Measurements from ENCODE around the gene RAMP2.
A peak's percentile ranks its signal among the peaks of the same experiment; 100 is the strongest.
"Not testable (repeated sequence)": the region's sequence is repeated elsewhere in the genome, so short reads cannot be mapped to it uniquely, and the experiment has no call there.

The RAMP2 gene

DNA sequence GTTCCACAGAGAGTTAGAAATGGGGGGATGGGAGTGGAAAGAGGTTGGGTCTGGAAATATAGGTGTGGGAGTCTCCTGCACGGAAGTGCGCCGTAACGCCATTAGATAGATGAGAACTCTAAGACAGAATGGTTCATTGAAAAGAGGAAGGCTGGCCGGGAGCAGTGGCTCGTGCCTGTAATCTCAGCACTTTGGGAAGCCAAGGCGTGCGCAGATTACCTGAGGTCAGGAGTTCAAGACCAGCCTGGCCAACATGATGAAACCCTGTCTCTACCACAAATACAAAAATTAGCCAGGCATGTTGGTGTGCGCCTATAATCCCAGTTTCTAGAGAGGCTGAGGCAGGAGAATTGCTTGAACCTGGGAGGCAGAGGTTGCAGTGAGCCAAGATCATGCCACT is 7.0 kb downstream of the RAMP2 start:
- FAIRE-seq, result not testable (repeated sequence)

DNA sequence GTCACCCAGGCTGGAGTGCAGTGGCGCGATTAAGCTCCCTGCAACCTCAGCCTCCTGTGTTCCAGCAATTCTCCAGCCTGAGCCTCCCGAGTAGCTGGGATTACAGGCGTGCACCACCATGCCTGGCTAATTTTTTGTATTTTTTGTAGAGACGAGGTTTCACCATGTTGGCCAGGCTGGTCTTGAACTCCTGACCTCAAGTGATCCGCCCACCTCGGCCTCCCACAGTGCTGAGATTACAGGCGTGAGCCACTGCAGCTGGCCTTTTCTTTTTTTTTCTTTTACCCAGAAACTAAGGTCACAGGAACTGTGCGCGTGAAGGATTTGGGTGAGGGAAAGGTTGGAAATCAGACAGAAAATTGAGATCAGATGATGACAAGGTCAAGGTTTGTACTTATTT is 8.9 kb downstream of the RAMP2 start:
- FAIRE-seq; DNase-seq (ENCODE audit: low spot score): not testable (repeated sequence)

More for the DNA sequence above, 7.0 kb downstream of the RAMP2 start:
- DNase-seq (ENCODE audit: low spot score), result not testable (repeated sequence)

DNA sequence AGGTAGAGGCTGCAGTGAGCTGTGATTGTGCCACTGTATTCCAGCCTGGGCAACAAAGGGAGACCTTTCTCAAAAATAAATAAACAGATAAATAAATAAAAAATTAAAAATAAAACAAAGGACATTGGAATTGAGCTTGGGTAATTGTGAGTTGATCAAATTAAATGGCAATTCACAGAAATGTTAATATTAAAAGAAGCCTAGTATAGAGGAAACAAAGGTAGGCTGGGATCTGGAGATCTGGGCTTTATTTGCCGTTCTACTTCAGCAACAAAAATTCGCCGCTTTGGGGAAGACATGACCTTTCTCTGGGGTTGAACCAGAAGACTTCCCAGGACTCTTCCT is 11.9 kb downstream of the RAMP2 start:
- DNase-seq (ENCODE audit: low spot score) (no peak), FAIRE-seq (no peak)

DNA sequence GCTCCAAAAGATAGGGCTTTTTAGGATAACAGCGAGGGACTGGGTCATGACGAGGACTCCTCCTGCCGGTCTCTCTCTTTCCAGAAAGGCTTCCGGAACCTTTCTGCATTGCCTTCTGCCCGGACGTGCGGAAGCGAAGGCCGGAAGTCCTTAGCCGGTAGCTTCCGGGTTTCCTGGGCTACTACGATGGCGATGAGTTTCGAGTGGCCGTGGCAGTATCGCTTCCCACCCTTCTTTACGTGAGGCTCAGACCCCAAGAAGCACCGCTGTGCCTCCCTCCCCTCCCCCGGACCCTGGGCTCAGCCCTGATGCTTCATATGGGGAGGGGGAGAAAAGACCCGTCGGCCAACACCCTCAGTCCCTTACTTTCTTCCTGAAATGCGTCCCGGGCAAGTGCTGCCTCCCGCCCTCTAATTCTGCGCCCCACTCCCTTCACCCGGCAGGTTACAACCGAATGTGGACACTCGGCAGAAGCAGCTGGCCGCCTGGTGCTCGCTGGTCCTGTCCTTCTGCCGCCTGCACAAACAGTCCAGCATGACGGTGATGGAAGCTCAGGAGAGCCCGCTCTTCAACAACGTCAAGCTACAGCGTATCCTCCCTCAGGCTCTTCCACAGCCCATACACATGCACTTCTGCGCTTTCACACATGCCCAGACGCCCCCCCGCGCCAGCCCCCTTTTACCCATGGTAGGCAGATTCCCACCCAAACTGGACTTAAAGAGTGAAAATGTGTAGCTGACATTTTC is 12.4 kb downstream of the RAMP2 start, which contains the start of gene VPS25:
Gene VPS25 (plus strand): TSS at position 160 of the 746 bp plus-strand sequence. CDS start 27 bp downstream, at position 187.
- FAIRE-seq (no peak), DNase-seq (ENCODE audit: low spot score) (peak; percentile 65)

DNA sequence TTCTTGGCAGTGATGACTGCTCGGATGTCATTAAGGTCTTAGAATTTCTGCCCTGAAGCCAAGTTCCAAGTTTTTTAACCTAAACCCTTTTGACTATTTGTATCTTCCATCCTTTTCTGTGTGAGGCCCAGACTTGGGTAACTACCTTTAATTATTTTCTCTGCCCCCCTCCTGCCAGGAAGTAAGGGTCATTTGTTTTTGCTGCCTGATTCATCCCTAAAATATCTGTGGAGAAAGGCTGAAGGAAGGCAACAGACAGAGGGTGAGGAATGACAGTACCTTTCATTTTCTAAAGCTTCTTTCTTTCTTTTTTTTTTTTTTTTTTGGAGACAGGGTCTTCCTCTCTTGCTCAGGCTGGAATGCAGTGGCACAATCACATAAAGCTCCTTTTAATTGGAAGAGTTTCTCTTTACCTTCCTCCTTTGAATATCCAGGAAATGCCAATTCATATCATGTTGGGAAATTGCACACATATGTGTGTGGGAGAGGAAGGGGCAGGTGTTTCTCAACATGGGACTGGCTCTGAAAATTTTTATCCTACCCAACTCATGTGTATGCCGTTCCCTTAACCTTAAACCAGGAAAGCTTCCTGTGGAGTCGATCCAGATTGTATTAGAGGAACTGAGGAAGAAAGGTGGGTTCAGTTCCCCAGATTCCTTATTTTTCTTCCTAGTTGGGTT is 13.2 kb downstream of the RAMP2 start:
- peak; percentile 70 for DNase-seq (ENCODE audit: low spot score)
- FAIRE-seq, result peak; percentile 87

DNA sequence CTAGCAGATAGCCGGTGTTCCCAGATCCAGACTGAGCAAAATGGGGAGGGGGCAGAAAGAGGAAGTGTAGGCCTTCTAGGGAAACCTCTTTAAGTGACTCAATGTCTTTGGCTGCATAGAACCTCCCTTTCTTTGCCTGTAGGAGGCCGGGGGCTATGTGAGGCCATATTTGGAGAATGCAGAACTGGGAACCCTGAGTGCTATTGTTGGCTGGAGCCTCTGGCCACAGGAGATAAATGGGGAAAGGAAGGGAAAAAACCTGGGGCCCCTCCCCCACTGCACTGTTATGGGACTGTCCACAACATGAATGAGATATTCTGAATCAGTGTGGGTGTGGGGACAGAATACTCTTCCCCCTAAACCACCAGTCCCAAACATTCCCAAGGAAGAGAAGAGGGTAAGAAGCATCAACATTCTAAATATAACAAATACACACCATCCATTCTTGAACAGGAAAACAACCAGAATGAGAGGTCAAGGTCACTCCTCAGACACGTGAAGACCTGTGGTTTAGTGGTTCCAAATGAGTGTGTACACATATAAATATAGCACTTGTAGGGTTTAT is 14.6 kb downstream of the RAMP2 start:
- no peak for FAIRE-seq
- peak; percentile 47 for DNase-seq (ENCODE audit: low spot score)

DNA sequence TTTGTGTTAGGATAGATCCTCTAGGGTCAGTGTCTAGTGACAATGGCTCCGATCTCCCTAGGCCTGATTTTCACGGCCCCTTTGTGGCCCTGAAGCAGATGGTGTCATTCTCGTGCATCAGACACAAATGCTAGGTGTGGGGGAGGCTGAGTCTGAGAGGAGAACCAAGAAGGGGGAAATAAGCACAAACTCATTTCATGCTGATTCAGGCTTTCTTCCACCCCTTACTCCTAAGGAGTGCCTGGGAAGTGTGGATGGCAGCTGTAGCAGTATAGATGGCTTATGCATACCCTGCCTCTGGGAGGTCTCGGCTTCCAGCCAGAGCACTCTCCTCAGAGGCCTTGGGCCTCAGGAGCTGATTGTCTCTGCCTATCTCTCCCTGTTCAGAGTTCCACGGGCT is 17.5 kb downstream of the RAMP2 start:
- no peak for FAIRE-seq
- no peak for DNase-seq (ENCODE audit: low spot score)

DNA sequence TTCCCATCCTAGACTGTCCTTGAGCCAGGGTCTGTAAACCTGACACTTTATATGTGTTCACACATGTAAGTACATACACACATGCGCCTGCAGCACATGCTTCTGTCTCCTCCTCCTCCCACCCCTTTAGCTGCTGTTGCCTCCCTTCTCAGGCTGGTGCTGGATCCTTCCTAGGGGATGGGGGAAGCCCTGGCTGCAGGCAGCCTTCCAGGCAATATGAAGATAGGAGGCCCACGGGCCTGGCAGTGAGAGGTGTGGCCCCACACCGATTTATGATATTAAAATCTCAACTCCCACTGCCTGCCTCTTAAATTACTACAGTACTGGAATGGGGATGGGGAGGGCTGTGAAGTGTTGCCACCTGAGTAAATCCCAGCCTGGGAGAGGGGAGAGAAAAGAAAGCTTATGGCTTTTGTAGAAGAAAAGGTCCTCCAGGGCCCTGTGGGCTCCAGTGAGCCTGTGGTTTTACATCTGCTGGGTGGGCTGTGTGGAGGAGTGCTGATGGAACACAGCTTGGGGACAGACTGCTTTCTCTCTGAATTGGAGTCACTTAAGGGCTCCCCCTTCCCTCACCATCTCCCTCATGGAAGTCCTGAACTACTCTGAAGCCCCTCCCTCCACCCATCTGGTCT is 18.4 kb downstream of the RAMP2 start:
- DNase-seq (ENCODE audit: low spot score) (no peak), FAIRE-seq (no peak)

DNA sequence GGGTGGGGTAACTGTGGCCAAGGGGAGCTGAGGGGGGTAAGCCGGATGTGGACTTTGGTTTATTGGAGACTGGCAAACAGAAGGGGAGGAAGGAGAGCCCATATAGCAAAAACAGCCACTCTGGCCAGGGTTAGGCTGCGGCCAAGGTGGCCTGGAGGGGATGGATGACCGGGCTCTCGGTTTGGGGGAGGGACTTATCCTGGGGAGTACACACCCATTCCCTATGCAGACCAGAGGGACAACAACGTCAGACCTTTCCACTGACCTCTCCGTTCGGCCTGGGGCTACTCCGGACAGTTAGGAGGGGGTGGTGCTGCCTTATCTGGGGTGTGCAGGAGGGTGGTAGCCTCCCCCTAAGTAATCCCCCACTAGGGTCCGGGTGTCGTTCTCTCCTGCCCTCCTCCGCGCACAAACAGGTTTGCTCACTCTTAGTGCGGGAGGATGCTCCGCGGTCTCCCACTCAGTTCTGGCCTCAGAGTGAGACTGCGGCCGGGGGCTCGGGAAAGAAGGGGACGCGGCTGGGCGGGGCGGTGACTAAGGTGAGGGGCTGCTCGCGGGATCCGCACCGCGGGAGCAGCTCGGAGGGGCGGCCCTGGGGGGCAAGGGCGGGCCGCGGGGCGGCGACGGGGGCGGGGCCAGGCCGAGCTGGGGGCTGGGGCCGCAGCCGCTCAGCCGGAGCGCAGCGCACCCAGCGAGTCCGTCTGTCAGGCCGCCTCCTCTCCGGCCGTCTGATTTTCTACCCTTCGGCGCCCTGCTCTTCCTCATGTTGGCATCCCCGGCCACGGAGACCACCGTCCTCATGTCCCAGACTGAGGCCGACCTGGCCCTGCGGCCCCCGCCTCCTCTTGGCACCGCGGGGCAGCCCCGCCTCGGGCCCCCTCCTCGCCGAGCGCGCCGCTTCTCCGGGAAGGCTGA is 19.2 kb downstream of the RAMP2 start, which contains the start of gene WNK4:
Gene WNK4 (plus strand): TSS at position 675 of the 915 bp plus-strand sequence. CDS start 89 bp downstream, at position 764.
- FAIRE-seq, result no peak
- DNase-seq (ENCODE audit: low spot score), result no peak

DNA sequence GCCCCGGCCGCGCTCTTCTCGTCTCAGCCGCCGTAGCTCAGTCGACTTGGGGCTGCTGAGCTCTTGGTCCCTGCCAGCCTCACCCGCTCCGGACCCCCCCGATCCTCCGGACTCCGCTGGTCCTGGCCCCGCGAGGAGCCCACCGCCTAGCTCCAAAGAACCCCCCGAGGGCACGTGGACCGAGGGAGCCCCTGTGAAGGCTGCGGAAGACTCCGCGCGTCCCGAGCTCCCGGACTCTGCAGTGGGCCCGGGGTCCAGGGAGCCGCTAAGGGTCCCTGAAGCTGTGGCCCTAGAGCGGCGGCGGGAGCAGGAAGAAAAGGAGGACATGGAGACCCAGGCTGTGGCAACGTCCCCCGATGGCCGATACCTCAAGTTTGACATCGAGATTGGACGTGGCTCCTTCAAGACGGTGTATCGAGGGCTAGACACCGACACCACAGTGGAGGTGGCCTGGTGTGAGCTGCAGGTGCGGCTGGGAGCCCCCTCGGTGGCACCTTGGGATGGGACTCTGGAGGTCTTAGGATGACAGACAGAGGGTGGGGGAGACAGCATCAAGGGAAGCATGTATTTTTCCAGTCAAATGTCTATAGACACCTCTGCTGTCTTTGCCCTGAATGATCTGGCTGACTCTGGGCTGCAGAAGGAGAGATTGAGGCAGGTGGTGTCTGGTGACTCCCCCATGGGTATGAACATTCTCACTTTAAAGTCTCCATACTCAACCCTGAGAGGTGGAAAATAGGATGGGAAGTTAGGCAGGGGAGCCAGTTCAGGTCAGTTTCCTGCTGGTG is 20.0 kb downstream of the RAMP2 start:
- FAIRE-seq (no peak), DNase-seq (ENCODE audit: low spot score) (no peak)

DNA sequence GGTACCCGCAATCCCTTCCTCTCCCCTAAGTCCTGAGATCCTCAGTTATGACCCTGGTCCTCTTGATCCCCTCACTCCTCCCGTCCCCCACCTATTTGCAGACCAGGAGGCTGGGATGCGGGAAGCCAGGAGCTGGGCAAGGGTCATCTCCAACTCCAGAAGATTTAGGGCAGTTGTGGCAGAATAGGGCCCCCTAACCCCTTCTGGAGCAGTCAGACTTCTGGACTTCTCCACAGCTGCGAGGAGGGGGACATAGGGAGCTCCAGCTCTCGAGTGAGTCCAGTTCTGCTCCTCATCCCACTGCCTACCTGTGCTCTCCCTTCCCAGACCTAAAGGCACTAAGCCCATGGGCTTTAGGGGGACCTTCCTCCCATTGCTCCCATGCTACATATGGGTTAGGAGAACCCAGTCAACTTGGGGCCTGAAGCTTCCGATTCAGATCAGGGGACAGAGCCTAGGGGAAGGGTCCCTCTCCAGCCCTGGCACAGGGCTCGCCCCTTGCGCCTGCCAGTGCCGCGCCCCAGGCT is 20.7 kb downstream of the RAMP2 start:
- no peak for FAIRE-seq

DNA sequence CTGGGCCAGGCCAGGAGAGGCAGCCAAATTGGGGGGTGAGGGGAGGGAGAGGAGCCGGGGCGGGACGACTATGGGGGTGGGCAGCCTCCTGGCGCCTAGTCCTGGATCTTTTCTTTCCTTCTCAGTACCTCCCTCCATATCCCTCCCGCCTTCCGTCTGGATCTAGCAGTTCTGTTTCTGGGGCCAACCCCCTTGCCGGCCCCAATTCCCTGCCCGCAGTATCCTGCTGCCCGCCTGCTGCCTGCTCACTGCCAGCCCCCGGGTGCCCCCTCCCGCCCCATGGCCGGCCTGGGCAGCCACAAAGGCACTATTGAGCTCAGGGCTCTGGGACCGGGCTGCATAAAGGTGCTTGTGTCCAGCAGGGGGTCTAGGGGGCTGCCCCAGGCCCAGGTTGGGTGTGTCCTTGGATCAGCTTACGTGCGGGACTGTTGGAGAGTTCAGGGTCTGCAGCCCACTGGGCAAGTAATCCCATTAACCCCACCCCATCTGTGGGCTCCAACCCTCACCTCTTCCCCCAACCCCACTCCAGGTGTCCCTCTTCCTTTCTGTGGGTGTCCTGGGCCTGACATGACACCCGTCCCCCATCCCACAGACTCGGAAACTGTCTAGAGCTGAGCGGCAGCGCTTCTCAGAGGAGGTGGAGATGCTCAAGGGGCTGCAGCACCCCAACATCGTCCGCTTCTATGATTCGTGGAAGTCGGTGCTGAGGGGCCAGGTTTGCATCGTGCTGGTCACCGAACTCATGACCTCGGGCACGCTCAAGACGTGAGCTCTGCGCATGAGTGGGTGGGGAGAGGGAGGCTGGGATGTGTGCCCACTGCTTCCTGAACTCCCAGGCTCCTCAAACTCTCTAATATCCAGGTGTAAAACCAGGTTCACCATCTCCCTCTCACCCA is 21.4 kb downstream of the RAMP2 start:
- DNase-seq (ENCODE audit: low spot score) (no peak), FAIRE-seq (no peak)

More for the DNA sequence above, 20.7 kb downstream of the RAMP2 start:
- DNase-seq (ENCODE audit: low spot score), result no peak

DNA sequence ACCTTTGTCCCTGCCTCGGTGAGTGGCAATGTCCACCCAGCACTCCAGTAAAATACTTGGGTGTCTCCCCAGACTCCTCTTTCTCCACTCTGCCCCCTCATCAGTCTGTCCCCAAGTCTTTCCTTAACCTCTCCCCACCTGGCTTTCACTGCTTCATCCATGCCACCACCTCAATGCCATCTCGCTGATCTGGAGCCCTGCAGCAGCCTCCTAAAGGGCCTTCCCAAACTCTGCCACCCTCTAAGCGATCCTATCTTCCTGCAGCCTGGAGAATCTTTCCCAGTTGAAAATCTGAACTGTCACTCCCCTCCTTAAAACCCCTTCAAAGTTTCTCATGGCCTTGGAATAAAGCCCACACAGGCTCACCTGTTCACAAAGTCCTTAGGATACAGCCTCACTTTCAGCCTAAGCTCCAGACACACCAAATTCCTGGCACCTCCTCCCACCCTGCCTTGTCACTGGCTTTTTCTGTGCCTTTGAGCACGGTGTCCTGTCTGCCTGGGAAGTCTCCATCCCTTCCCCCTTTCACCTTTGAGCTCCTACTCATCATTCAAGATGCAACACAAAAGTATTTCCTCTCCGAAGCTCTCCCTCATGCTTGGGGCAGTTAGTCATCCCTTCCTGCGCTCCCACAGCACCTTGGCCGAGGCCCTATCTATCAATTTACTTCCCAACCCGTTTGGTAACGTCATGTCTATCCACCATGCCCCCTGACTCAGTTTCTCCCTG is 22.2 kb downstream of the RAMP2 start:
- peak; percentile 78 for FAIRE-seq
- peak; percentile 86 for DNase-seq (ENCODE audit: low spot score)

DNA sequence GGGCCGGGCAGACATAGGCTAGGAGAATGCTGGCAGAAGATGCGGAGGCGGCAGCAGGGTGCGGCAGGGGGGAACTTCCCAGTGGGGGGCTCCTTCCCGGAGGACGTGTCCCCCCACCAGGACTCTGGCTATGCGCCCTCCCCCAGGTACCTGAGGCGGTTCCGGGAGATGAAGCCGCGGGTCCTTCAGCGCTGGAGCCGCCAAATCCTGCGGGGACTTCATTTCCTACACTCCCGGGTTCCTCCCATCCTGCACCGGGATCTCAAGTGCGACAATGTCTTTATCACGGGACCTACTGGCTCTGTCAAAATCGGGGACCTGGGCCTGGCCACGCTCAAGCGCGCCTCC is 22.7 kb downstream of the RAMP2 start:
- FAIRE-seq (no peak), DNase-seq (ENCODE audit: low spot score) (no peak)

DNA sequence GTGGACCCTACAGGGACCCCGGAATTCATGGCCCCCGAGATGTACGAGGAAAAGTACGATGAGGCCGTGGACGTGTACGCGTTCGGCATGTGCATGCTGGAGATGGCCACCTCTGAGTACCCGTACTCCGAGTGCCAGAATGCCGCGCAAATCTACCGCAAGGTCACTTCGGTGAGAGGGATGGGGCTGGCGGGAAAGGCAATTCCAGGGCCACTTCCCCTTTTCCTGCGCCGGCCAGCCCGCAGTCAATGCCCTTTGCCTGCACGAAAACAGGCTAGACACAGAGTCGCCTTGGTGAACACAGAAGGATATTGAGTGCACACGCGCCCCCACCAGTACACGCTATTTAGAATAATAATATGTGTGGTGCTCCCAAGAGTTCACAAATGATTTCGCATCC is 23.4 kb downstream of the RAMP2 start:
- FAIRE-seq, result no peak
- DNase-seq (ENCODE audit: low spot score), result no peak

DNA sequence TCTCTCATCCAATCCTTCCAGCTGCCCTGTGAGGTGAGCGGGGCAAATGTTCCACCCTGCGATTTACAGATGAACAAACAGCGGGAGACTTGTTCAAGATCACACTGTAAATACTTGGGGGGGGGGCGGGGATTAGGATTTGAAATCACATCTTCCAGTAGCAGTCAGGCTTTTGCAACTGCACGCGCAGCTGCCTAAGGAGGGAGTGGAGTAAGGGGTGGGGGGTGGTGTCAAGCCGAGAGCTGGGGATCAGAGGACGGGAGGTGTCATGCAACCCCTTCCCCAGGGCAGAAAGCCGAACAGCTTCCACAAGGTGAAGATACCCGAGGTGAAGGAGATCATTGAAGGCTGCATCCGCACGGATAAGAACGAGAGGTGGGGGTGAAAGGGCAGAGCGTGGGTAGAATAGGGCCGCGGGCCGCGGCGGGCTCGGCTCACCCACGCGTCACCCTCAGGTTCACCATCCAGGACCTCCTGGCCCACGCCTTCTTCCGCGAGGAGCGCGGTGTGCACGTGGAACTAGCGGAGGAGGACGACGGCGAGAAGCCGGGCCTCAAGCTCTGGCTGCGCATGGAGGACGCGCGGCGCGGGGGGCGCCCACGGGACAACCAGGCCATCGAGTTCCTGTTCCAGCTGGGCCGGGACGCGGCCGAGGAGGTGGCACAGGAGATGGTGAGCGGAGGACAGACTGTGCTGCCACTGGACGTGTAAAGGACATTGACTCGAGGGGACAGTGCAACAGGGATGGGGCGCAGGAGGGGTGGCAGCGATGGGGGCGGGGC is 24.0 kb downstream of the RAMP2 start:
- DNase-seq (ENCODE audit: low spot score), result no peak
- no peak for FAIRE-seq

DNA sequence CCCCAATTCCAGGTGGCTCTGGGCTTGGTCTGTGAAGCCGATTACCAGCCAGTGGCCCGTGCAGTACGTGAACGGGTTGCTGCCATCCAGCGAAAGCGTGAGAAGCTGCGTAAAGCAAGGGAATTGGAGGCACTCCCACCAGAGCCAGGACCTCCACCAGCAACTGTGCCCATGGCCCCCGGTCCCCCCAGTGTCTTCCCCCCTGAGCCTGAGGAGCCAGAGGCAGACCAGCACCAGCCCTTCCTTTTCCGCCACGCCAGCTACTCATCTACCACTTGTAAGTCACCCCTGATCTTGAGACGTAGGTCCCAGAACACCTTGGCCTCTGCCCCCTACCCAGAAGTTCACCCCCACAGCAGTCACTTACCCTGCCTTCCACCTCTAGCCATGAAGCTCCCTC is 26.2 kb downstream of the RAMP2 start:
- FAIRE-seq (no peak), DNase-seq (ENCODE audit: low spot score) (no peak)

Data from RCC 7860 (cell line).